GM12878 (cell line): ENCODE results near the gene CEP295NL. TPM values are rescaled to one million over a fixed set of nuclear protein-coding genes. Genes with fewer than 3 reads are reported as not detected.

Source experiments
- ATAC-seq: fragments of 200-7000 bp; cut with Tn5 transposase; 3 replicates; pipeline ENCODE4 v1.9.1; 2020; ENCODE audit warnings: mild to moderate bottlenecking, moderate library complexity
- BruUV-seq: library from RNA; stranded (reverse); fragments of 400-500 nt; replicated peaks from 2 replicates; lab custom pipeline; 2021; lab: Mats Ljungman, UMichigan
- CTCF ChIA-PET: fragments of 300-600 bp; sonication (Branson Sonifier 250); formaldehyde crosslinking; extraction: SDS; loops from one replicate; lab custom pipeline; 2021; ENCODE audit warnings: inconsistent platforms; lab: Yijun Ruan, JAX
- POLR2A ChIA-PET: fragments of 350-600 bp; formaldehyde crosslinking; extraction: SDS; loops from one replicate; lab custom pipeline; 2021; ENCODE audit warnings: inconsistent platforms; lab: Charles Lee
- RAD21 ChIA-PET: fragments of 300-600 bp; sonication (Branson Sonifier 250); formaldehyde crosslinking; loops from one replicate; lab custom pipeline; 2023; ENCODE audit warnings: antibody characterized with exemption; ENCODE audit not compliant: unreplicated experiment; lab: Charles Lee
- SMC1A ChIA-PET: fragments of 300-600 bp; sonication (Branson Sonifier 250); formaldehyde crosslinking; loops from one replicate; lab custom pipeline; 2023; ENCODE audit not compliant: unreplicated experiment, uncharacterized antibody; lab: Charles Lee
- DNase-seq: peaks from one replicate; pipeline ENCODE4 v3.0.0-alpha.2; 2011; ENCODE audit warnings: low read depth, low spot score
- FAIRE-seq: peaks from 3 replicates; lab custom pipeline; 2011; peaks lifted over from hg19 to GRCh38; lab: Jason Lieb, UNC
- H2AFZ ChIP-seq: 2 replicates; pipeline ENCODE4 v1.6.0; 2011; ENCODE audit warnings: low read depth, low read length, control low read depth; ENCODE audit not compliant: control insufficient read depth
- H3K27ac ChIP-seq: 2 replicates; pipeline ENCODE4 v1.5.1; 2011; ENCODE audit warnings: control low read depth; ENCODE audit not compliant: control insufficient read depth, insufficient read depth
- H3K27me3 ChIP-seq, 2 experiments: replicated peaks in 1 of 2; 2 replicates each; pipeline versions ENCODE4 v1.6.0 to v1.6.1; 2011; ENCODE audit warnings: low read length in 1 of 2; ENCODE audit not compliant: control insufficient read depth in 2 of 2, insufficient read depth in 2 of 2
- H3K36me3 ChIP-seq, 2 experiments: 2 replicates each; pipeline ENCODE4 v1.5.1; 2011; ENCODE audit warnings: low read length in 1 of 2; ENCODE audit not compliant: control insufficient read depth in 2 of 2, insufficient read depth in 2 of 2
- H3K4me1 ChIP-seq: 2 replicates; pipeline ENCODE4 v1.6.1; 2011; ENCODE audit warnings: mild to moderate bottlenecking, low read length, moderate library complexity, mixed read lengths; ENCODE audit not compliant: control insufficient read depth, insufficient read depth
- H3K4me2 ChIP-seq: 2 replicates; pipeline ENCODE4 v1.6.0; 2011; ENCODE audit warnings: control low read depth; ENCODE audit not compliant: control insufficient read depth, insufficient read depth
- H3K4me3 ChIP-seq: fragments of 200-600 bp; sonication (generic); 2 replicates; pipeline ENCODE4 v1.5.1; 2016
- H3K79me2 ChIP-seq: 2 replicates; pipeline ENCODE4 v1.6.0; 2011; ENCODE audit warnings: low read length; ENCODE audit not compliant: control insufficient read depth, insufficient read depth
- H3K9ac ChIP-seq: 2 replicates; pipeline ENCODE4 v1.8.0; 2011; ENCODE audit warnings: low read length, control low read depth, mixed read lengths; ENCODE audit not compliant: control insufficient read depth, insufficient read depth
- H3K9me3 ChIP-seq: replicated peaks from 3 replicates; pipeline ENCODE4 v1.5.1; 2011; ENCODE audit warnings: mild to moderate bottlenecking, low read length; ENCODE audit not compliant: control insufficient read depth, insufficient read depth
- H4K20me1 ChIP-seq: 2 replicates; pipeline ENCODE4 v1.6.0; 2011; ENCODE audit not compliant: control insufficient read depth, insufficient read depth
- CREM ChIP-seq: IDR thresholded peaks from 2 replicates; pipeline ENCODE4 v1.6.1; 2014; ENCODE audit warnings: antibody characterized with exemption, low read depth
- CTCF ChIP-seq, 3 experiments: IDR thresholded peaks in 2 of 3; conservative IDR thresholded peaks in 1 of 3; 2 replicates each; pipeline ENCODE4 v1.5.1; 2011; ENCODE audit warnings: low read depth in 3 of 3, low read length in 3 of 3, mild to moderate bottlenecking in 3 of 3, control low read depth in 2 of 3, moderate library complexity in 2 of 3, inconsistent platforms in 1 of 3, mixed read lengths in 1 of 3; ENCODE audit not compliant: control insufficient read depth in 2 of 3, insufficient read depth in 1 of 3; ENCODE audit errors: extremely low read depth in 1 of 3
- DPF2 ChIP-seq: fragments of 450-650 bp; IDR thresholded peaks from 2 replicates; pipeline ENCODE4 v1.6.1; 2017; ENCODE audit warnings: mild to moderate bottlenecking
- MLLT1 ChIP-seq: fragments of 450-650 bp; IDR thresholded peaks from 2 replicates; pipeline ENCODE4 v1.6.1; 2016; ENCODE audit warnings: mild to moderate bottlenecking
- NKRF ChIP-seq: fragments of 450-650 bp; conservative IDR thresholded peaks from 2 replicates; pipeline ENCODE4 v1.6.1; 2017; ENCODE audit warnings: mild to moderate bottlenecking, moderate library complexity
- RAD21 ChIP-seq: IDR thresholded peaks from 2 replicates; pipeline ENCODE4 v1.6.1; 2011; ENCODE audit warnings: mild to moderate bottlenecking, low read depth, low read length, moderate library complexity; ENCODE audit not compliant: insufficient read depth
- REST ChIP-seq: IDR thresholded peaks from 2 replicates; pipeline ENCODE4 v1.6.1; 2012; ENCODE audit warnings: mild to moderate bottlenecking, low read depth, low read length
- ZBTB4 ChIP-seq: fragments of 450-650 bp; formaldehyde crosslinking; IDR thresholded peaks from 2 replicates; pipeline ENCODE4 v1.4.0; 2022; ENCODE audit warnings: mild to moderate bottlenecking, moderate library complexity
- whole genome bisulfite sequencing: methylation state at CpG from one replicate; pipeline ENCODE4 v1.1.6; 2016; ENCODE audit warnings: low lambda C conversion rate; ENCODE audit not compliant: insufficient replicate concordance, insufficient coverage; ENCODE audit errors: missing lambda C conversion rate; 5-methylcytosine and 5-hydroxymethylcytosine counted together
- in situ Hi-C: fragments of 300-500 bp; cut with MboI; formaldehyde crosslinking; loops from 9 replicates; pipeline ENCODE4 v1.14.3; 2018; ENCODE audit warnings: mixed read lengths
- intact Hi-C: fragments of 100-400 bp; cut with micrococcal nuclease; formaldehyde crosslinking; loops from one replicate; pipeline ENCODE4 v1.14.2; 2022; ENCODE audit not compliant: unreplicated experiment
- polyA plus RNA-seq, 11 experiments: library from polyadenylated mRNA; depleted of rRNA in 4 of 11; unstranded in 6 of 11; stranded (reverse) in 5 of 11; fragments of >200 nt; fragmentation: Nextera tagmentation in 4 of 11; fragmentation: Illumina TruSeq in 1 of 11; extraction: Ambion mirVana in 4 of 11; extraction: Trizol in 1 of 11; gene quantifications; 1 replicate in 1 of 11; 2 replicates in 10 of 11; pipeline versions ENCODE4 v1.2.1 to v1.2.3, GENCODE V29; 2011 to 2016; ENCODE audit warnings: inconsistent platforms in 2 of 11, missing spikeins in 2 of 11, low read depth in 1 of 11
- total RNA-seq, 4 experiments: library from RNA; depleted of rRNA in 3 of 4; stranded (reverse); fragments of >200 nt in 3 of 4; fragmentation: Illumina TruSeq in 1 of 4; extraction: Trizol in 1 of 4; gene quantifications; 2 replicates each; pipeline versions ENCODE4 v1.2.1 to v1.2.3, GENCODE V29; 2013 to 2021

The CEP295NL gene
- total and polyA plus RNA-seq, 10 of the 15 experiments (the other 5 are each of a cell fraction or from before 2014, with no cell fraction given) = not detected

- no peak overlapping the region for H3K9ac ChIP-seq
- ChIA-PET CTCF (interaction anchor here (0.5 to 7.1 kb wide), 22 partner anchors 10 to 382 kb away, joined by 3 to 59 read pairs (median 3); no protein-coding TSS in a partner anchor), POLR2A (interaction anchor here (0.5 to 1.3 kb wide), 4 partner anchors 10 to 967 kb away, joined by 3 to 7 read pairs (median 4); no protein-coding TSS in a partner anchor), SMC1A (interaction anchor here (0.6 to 2.7 kb wide), 6 partner anchors 15 to 526 kb away, joined by 3 to 17 read pairs (median 3); no protein-coding TSS in a partner anchor), RAD21 (interaction anchor here (1.0 to 2.3 kb wide), 4 partner anchors 22 to 106 kb away, joined by 3 to 15 read pairs (median 4); no protein-coding TSS in a partner anchor)
- no peaks in the 10 kb centered on the region for H3K9me3 ChIP-seq
- H3K4me1 ChIP-seq = no peaks in the 10 kb centered on the region
- FAIRE-seq (peak; percentile 80), ATAC-seq (peak; percentile 93), DNase-seq (no peak)
- no peak overlapping the region for H3K4me2 ChIP-seq
- 0 out of 4 replicates have a peak, but pooled peaks cover 0 to 1% of the 10 kb centered on the region in 2 experiments for H3K27me3 ChIP-seq
- no peaks in the 10 kb centered on the region for H3K79me2 ChIP-seq
- no peak overlapping the region for H3K27ac ChIP-seq
- no peak overlapping the region for H3K4me3 ChIP-seq
- no peak overlapping the region for H2AFZ ChIP-seq
- no peaks in the 10 kb centered on the region for H4K20me1 ChIP-seq
- H3K36me3 ChIP-seq = no peaks in the 10 kb centered on the region
- WGBS = 17% methylated on average over 19 of the region's 19 CpGs
- no TSS peak for BruUV-seq
- intact Hi-C loops (loop anchor here (1.0 kb wide), 1 partner anchor 105 kb away; no protein-coding TSS in a partner anchor), in situ Hi-C loops (no loop called here)
- TF ChIP-seq ZBTB4 (CRISPR knock-in tag) (no peak), CTCF (IDR thresholded peaks at IDR 0.05 in 2 of 3, conservative IDR thresholded peaks at IDR 0.05 in 1 of 3; ENCODE audit: control insufficient read depth in 2 of 3, extremely low read depth in 1 of 3, insufficient read depth in 1 of 3, low read depth in 3 of 3, low read length in 3 of 3) (peak; percentile 87 to 92 (median 92); a peak in 5 of 6 replicates), DPF2 (no peak), NKRF (no peak), REST (peak; percentile 43; the same call in 1 of the 2 replicates), RAD21 (peak; percentile 77), MLLT1 (no peak), CREM (no peak)
Measured at GRCh38 chr17:78865682-78866390, 37.2 kb downstream of the CEP295NL start.
